Measurements from ENCODE around the gene HIPK1.

HIPK1 gene

DNA sequence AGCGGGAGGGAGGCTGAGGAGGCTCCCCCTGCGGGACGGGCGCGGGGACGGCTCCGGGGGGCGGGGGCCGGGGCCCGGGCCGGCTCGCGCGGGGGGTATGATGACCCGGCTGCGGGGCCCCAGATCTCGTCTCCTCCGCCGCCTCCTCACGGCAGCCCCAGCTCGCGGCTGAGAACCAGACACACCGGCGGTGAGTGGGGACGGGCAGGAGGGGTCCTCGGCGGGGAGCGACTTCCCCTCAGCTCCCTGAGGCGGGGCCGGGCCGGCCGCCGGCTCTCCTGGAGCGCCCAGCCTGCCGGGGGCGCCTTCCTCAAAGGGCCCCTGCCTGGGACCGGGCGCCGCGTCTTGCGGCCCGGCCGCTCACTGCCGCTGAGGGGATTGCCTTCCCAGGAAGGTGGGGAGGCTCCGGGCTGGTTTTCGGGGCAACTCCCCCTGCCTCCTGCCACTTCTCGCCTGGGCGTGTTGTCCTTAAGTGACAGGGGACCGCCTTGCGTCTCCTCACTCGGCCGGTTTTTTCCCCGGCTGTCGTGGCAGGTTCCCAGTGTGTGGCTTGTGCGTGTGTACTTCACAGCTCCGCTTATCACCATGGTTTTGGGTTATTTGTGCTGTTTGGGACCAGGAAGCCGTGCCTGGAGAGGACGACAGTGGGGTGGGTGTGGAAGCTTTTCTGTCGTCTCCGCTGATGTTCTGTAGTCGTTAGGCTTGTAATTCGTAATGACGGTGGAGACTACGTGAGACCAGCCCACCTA is 800 bp downstream of the HIPK1 start:
- TF ChIP-seq ZFX (IDR thresholded peaks at IDR 0.05; ENCODE audit: borderline replicate concordance) = no peak
- TF ChIP-seq, protein P1, sequence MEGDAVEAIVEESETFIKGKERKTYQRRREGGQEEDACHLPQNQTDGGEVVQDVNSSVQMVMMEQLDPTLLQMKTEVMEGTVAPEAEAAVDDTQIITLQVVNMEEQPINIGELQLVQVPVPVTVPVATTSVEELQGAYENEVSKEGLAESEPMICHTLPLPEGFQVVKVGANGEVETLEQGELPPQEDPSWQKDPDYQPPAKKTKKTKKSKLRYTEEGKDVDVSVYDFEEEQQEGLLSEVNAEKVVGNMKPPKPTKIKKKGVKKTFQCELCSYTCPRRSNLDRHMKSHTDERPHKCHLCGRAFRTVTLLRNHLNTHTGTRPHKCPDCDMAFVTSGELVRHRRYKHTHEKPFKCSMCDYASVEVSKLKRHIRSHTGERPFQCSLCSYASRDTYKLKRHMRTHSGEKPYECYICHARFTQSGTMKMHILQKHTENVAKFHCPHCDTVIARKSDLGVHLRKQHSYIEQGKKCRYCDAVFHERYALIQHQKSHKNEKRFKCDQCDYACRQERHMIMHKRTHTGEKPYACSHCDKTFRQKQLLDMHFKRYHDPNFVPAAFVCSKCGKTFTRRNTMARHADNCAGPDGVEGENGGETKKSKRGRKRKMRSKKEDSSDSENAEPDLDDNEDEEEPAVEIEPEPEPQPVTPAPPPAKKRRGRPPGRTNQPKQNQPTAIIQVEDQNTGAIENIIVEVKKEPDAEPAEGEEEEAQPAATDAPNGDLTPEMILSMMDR (IDR thresholded peaks at IDR 0.05) = peak; percentile 44
- H3K27ac ChIP-seq = peak overlapping the region; percentile 66

DNA sequence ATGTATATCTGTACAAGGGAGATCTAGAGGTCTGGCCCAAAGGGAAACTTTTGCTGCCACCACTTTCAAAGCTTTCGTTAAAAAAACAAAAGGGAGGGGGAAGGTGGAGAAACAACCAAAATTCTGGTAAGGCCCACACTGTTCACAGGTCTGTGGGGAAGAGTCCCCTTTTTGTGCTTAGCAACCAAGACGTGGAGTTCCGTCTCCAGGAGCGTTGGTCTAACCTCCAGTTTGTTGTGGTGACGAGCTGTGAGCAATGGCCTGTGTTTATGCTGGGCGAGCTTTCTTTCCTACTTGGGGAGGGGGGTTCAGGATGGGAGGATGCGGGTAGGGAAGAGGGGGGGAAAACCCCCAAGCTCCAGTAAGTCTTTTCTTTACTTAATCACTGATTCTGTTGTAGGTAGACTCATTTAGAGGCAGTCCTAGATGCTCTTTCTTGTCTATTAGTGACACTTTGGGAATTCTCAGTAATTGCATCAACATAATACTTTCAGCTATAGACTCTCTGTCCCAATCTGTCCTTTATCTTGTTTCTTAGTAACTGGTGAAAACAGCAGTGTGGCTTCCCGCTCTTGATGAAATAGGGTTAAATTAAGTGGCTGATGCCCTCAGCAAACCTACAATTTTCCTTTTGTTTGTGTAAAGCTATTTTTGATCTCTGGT is 1.5 kb downstream of the HIPK1 start:
- TF ChIP-seq, protein P1 (IDR thresholded peaks at IDR 0.05) = no peak
- TF ChIP-seq ZFX (IDR thresholded peaks at IDR 0.05; ENCODE audit: borderline replicate concordance) = no peak
- H3K27ac ChIP-seq = peak overlapping the region; percentile 66; the same call in 1 of the 2 replicates

DNA sequence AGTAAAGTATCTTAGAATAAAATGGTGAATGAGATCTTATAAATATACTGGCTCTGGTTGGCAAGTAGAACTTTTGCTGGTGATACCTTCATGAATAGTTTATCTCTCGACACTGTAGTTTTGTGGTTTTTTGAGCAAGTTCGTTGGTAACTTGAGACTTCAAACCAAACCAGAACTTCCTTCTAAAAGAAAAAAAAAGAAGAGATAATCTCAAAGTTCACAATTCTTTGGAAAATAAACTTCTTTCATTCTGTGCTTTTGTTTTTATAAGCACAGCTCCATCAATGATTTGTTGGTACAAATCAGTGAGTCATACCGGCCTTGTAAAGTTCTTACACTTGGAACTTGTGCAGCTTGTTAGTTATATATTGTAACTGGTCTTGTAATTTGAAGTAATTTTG is 2.3 kb downstream of the HIPK1 start:
- H3K27ac ChIP-seq = no peak overlapping the region
- no peak for TF ChIP-seq ZFX (IDR thresholded peaks at IDR 0.05; ENCODE audit: borderline replicate concordance)
- TF ChIP-seq, protein P1 (IDR thresholded peaks at IDR 0.05) = no peak

DNA sequence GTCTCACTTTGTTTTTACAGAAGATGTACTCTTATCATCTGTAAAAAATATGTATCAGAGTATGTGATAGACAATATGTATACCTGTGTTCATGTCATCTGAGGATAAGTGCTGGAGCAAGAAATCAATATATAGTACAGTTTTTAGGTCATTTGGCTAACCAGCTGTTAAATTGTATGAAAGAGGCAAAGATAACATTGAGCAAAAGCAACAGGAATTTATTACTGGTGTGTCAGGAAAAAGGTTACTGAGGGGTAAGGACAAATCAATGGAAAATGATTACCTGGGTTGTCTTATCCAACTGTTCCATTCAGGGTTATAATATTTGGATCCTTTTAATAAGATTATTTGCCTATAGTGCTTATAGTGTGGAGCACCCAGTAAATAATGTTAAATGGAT is 4.9 kb downstream of the HIPK1 start:
- H3K27ac ChIP-seq = no peak overlapping the region
- no peak for TF ChIP-seq ZFX (IDR thresholded peaks at IDR 0.05; ENCODE audit: borderline replicate concordance)
- TF ChIP-seq, protein P1 (IDR thresholded peaks at IDR 0.05) = no peak

DNA sequence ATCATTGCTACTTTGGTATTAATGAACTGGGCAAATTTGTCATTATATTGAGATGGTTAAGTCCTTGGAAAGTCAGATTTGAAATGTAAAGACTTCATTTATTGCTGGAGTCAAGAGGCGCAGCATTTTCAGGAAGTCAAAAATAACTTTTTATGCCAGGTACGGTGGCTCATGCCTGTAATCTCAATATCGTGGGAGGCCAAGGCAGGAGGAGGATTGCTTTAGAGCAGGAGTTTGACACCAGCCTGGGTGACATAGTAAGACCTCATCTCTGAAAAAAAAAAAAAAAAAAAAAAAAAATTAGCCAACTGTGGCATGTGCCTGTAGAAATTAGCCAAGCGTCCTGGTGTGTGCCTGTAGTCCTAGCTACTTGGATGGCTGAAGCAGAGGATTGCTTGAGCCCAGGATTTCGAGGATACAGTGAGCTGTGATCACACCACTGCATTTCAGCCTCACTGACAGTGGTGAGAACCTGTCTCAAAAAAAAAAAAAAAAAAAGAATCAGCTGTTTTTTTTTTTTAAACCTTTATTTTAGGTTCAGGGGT is 5.5 kb downstream of the HIPK1 start:
- TF ChIP-seq, protein P1 (IDR thresholded peaks at IDR 0.05) = no peak
- no peak for TF ChIP-seq ZFX (IDR thresholded peaks at IDR 0.05; ENCODE audit: borderline replicate concordance)

DNA sequence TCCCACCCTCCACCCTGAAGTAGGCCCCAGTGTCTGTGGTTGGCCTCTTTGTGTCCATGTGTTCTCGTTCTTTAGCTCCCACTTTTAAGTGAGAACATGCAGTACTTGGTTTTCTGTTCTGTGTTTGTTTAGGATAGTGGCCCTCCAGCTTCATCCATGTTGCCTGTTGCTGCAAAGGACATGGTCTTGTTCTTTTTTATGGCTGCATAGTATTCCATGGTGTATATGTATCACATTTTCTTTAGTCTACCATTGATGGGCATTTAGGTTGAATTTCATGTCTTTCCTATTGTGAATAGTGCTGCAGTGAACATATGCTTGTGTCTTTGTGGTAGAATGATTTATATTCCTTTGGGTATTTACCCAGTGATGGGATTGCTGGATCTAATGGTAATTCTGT is 6.1 kb downstream of the HIPK1 start:
- no peak overlapping the region for H3K27ac ChIP-seq
- TF ChIP-seq, protein P1 (IDR thresholded peaks at IDR 0.05) = no peak
- TF ChIP-seq ZFX (IDR thresholded peaks at IDR 0.05; ENCODE audit: borderline replicate concordance) = no peak

More for the DNA sequence above, 5.5 kb downstream of the HIPK1 start:
- no peak overlapping the region for H3K27ac ChIP-seq

DNA sequence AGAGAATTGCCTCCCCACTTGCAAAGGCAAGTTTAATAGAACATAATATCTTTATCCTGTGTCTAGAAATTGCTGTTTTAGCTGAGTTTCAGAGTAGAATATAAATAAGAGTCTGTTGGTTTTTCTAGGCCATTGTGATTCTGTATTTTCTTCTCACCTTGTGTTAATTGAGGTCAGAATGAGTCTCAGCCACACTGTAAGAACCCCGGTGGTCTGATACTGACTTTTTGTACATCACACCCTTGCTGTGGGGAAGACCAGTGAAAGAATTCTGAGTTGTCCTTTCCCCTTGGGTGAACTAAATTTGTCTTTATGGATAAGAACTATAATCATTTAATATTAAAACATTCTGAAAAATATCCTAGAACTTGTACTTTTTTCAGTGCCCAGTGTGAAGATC is 6.8 kb downstream of the HIPK1 start:
- no peak for TF ChIP-seq ZFX (IDR thresholded peaks at IDR 0.05; ENCODE audit: borderline replicate concordance)
- TF ChIP-seq, protein P1 (IDR thresholded peaks at IDR 0.05) = no peak
- H3K27ac ChIP-seq = no peak overlapping the region

All from 22Rv1 (cell line).